ENCODE results near the gene GLT8D2.

DNA sequence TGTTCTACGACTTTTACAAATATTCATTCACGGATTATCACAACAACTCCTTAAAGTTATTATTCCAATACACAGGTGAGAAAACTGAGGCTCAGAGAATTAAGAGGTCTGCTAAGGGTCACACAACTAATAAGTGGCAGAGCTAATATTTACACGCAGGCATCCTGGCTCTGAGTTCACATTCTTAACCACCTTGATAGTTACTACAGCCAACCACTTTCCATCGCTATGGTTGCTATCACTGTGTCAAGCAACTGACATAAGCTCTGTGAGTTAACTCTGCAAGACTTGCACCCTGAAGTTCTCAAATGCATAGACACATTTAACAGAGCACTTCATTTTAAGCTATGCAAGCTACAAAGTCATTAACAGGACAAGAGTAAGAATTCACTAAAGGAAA, 3.7 kb downstream of the GLT8D2 start:
- TF ChIP-seq EZH2phosphoT487 (conservative IDR thresholded peaks at IDR 0.05; ENCODE audit: low read length), result no peak
- TF ChIP-seq, protein P1, sequence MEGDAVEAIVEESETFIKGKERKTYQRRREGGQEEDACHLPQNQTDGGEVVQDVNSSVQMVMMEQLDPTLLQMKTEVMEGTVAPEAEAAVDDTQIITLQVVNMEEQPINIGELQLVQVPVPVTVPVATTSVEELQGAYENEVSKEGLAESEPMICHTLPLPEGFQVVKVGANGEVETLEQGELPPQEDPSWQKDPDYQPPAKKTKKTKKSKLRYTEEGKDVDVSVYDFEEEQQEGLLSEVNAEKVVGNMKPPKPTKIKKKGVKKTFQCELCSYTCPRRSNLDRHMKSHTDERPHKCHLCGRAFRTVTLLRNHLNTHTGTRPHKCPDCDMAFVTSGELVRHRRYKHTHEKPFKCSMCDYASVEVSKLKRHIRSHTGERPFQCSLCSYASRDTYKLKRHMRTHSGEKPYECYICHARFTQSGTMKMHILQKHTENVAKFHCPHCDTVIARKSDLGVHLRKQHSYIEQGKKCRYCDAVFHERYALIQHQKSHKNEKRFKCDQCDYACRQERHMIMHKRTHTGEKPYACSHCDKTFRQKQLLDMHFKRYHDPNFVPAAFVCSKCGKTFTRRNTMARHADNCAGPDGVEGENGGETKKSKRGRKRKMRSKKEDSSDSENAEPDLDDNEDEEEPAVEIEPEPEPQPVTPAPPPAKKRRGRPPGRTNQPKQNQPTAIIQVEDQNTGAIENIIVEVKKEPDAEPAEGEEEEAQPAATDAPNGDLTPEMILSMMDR (IDR thresholded peaks at IDR 0.05; ENCODE audit: insufficient read depth, low read length, poor library complexity, severe bottlenecking), result no peak
